Smooth muscle cell (in vitro differentiated cells): ENCODE results near the gene FBN2. TPM values are rescaled to one million over a fixed set of nuclear protein-coding genes. Genes with fewer than 3 reads are reported as not detected.

Experiments
- DNase-seq: peaks from one replicate; lab custom pipeline; 2025; ENCODE audit not compliant: unreplicated experiment; lab: John Stamatoyannopoulos, UW
- H2AFZ ChIP-seq: fragments of 200-600 bp; sonication (generic); 2 replicates; pipeline ENCODE4 v1.6.0; 2016; ENCODE audit warnings: antibody characterized with exemption, low read depth, mild to moderate bottlenecking
- H3F3A ChIP-seq: fragments of 200-600 bp; sonication (generic); 2 replicates; pipeline ENCODE4 v1.6.0; 2017; ENCODE audit warnings: antibody characterized with exemption, low read depth
- H3K27ac ChIP-seq: fragments of 200-600 bp; sonication (generic); 2 replicates; pipeline ENCODE4 v1.5.1; 2016; ENCODE audit warnings: low read depth, mild to moderate bottlenecking
- H3K27me3 ChIP-seq: fragments of 200-600 bp; sonication (generic); 2 replicates; pipeline ENCODE4 v1.6.1; 2016; ENCODE audit warnings: low read depth, mild to moderate bottlenecking
- H3K36me3 ChIP-seq: fragments of 200-600 bp; sonication (generic); 2 replicates; pipeline ENCODE4 v1.5.1; 2016; ENCODE audit warnings: low read depth
- H3K4me1 ChIP-seq: fragments of 200-600 bp; sonication (generic); 2 replicates; pipeline ENCODE4 v1.5.1; 2016; ENCODE audit warnings: low read depth
- H3K4me2 ChIP-seq: fragments of 200-600 bp; sonication (generic); 2 replicates; pipeline ENCODE4 v1.6.0; 2016; ENCODE audit warnings: mild to moderate bottlenecking
- H3K4me3 ChIP-seq: fragments of 200-600 bp; sonication (generic); 2 replicates; pipeline ENCODE4 v1.5.1; 2016; ENCODE audit warnings: mild to moderate bottlenecking
- H3K79me2 ChIP-seq: fragments of 200-600 bp; sonication (generic); 2 replicates; pipeline ENCODE4 v1.6.0; 2016; ENCODE audit warnings: low read depth, mild to moderate bottlenecking
- H3K9ac ChIP-seq: fragments of 200-600 bp; sonication (generic); 2 replicates; pipeline ENCODE4 v1.6.0; 2016; ENCODE audit warnings: low read depth
- H3K9me3 ChIP-seq: fragments of 200-600 bp; sonication (generic); replicated peaks from 2 replicates; pipeline ENCODE4 v1.5.1; 2016; ENCODE audit warnings: low read depth
- H4K20me1 ChIP-seq: fragments of 200-600 bp; sonication (generic); 2 replicates; pipeline ENCODE4 v1.6.0; 2016; ENCODE audit warnings: low read depth
- CTCF ChIP-seq: fragments of 200-600 bp; sonication (generic); IDR thresholded peaks from 2 replicates; pipeline ENCODE4 v1.5.1; 2017; ENCODE audit warnings: borderline replicate concordance, mild to moderate bottlenecking, antibody characterized with exemption; ENCODE audit not compliant: insufficient read depth, poor library complexity, severe bottlenecking
- WGBS: methylation state at CpG from one replicate; pipeline ENCODE4 v1.1.7; 2016; ENCODE audit warnings: low lambda C conversion rate; 5-methylcytosine and 5-hydroxymethylcytosine counted together
- polyA plus RNA-seq: library from polyadenylated mRNA; unstranded; fragments of >200 nt; fragmentation: Nextera tagmentation; extraction: Ambion mirVana; gene quantifications from 2 replicates; pipeline ENCODE4 v1.2.1, GENCODE V29; 2016
- total RNA-seq: library from RNA; depleted of rRNA; stranded (reverse); fragments of >200 nt; gene quantifications from 2 replicates; pipeline ENCODE4 v1.2.3, GENCODE V29; 2014

The FBN2 gene
- total and polyA plus RNA-seq, 2 experiments from 2014 or later = 17.2 to 25.9 TPM

- Histone ChIP-seq H3K9ac (no peak overlapping the region), H3K9me3 (no peaks in the 10 kb centered on the region), H3F3A (no peaks in the 10 kb centered on the region), H3K4me2 (no peak overlapping the region), H3K79me2 (no peaks in the 10 kb centered on the region), H4K20me1 (no peaks in the 10 kb centered on the region), H3K36me3 (no peaks in the 10 kb centered on the region), H3K27me3 (no peaks in the 10 kb centered on the region), H2AFZ (no peak overlapping the region), H3K4me1 (no peaks in the 10 kb centered on the region), H3K27ac (no peak overlapping the region), H3K4me3 (no peak overlapping the region)
- no peak for DNase-seq
- WGBS = 74% methylated on average over 11 of the region's 11 CpGs
- TF ChIP-seq CTCF = no peak
Observed at GRCh38 chr5:128349044-128349858, 188.8 kb downstream of the FBN2 start.

GRCh38 chr5:128346038-128346437 lies 192.0 kb downstream of the FBN2 start:
- Histone ChIP-seq H3K27ac (no peak overlapping the region), H3K9ac (no peak overlapping the region), H3K9me3 (no peaks in the 10 kb centered on the region), H3K4me1 (no peaks in the 10 kb centered on the region), H2AFZ (no peak overlapping the region), H3K4me2 (no peak overlapping the region), H4K20me1 (no peaks in the 10 kb centered on the region), H3K79me2 (no peaks in the 10 kb centered on the region), H3K4me3 (no peak overlapping the region), H3K36me3 (no peaks in the 10 kb centered on the region), H3F3A (no peaks in the 10 kb centered on the region), H3K27me3 (no peaks in the 10 kb centered on the region)
- TF ChIP-seq CTCF = no peak
- WGBS = 74% methylated on average over 3 of the region's 3 CpGs
- DNase-seq = no peak

DNA sequence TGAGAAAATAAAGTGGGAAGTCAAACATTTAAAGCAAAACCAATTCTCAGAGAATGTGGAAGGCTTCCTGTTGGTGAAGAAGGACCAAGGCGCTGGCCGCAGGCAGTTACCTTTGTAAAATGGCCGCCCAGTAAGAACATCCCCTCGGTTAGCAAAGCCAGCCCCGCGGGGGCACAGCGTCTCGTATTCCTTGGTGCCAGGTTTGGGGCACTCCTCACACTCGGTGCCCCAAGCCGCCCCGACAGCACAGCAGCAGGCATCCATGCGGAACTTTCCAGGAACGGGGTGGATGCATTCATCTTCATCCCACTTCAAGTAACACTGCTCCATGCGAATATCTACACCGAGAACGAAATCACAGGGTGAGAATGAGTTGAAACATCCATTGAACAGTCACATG lies 192.8 kb downstream of the FBN2 start:
- no peak overlapping the region for H3K27ac ChIP-seq
- no peak overlapping the region for H3K4me3 ChIP-seq
- no peaks in the 10 kb centered on the region for H3F3A ChIP-seq
- no peaks in the 10 kb centered on the region for H3K4me1 ChIP-seq
- H4K20me1 ChIP-seq = no peaks in the 10 kb centered on the region
- no peak for DNase-seq
- H3K9me3 ChIP-seq = no peaks in the 10 kb centered on the region
- no peak for TF ChIP-seq CTCF
- H2AFZ ChIP-seq = no peak overlapping the region
- 99% methylated on average over 16 of the region's 16 CpGs for WGBS
- no peaks in the 10 kb centered on the region for H3K36me3 ChIP-seq
- H3K79me2 ChIP-seq = no peaks in the 10 kb centered on the region
- no peaks in the 10 kb centered on the region for H3K27me3 ChIP-seq
- H3K4me2 ChIP-seq = no peak overlapping the region
- no peak overlapping the region for H3K9ac ChIP-seq

DNA sequence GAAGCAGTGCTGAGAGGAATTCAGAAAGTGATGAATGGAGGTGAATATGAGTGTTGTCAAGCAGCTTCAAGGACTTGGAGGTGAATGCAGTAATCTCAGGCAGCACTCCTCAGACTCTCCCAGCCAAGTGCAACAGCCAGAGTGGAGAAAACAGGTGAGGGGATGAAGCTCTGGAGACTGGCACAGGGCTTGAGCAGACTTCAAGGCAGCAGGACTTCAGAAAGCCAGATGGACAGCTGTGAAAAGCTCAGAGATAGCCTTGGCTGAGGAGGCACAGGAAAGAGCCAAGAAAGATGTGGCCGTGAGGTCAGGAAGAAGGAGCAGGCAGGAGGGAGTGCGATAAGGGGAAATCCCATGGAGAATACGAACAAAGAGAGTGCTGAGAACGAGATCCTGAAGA lies 194.9 kb downstream of the FBN2 start:
- no peak for DNase-seq
- no peaks in the 10 kb centered on the region for H3K9me3 ChIP-seq
- WGBS = 93% methylated on average over 4 of the region's 4 CpGs

More for the DNA sequence above, 194.9 kb downstream of the FBN2 start:
- Histone ChIP-seq H3K4me3 (no peak overlapping the region), H3K9ac (no peak overlapping the region), H3K79me2 (no peaks in the 10 kb centered on the region), H3K36me3 (no peaks in the 10 kb centered on the region), H3K4me2 (no peak overlapping the region), H3K27me3 (no peaks in the 10 kb centered on the region), H4K20me1 (no peaks in the 10 kb centered on the region), H3K27ac (no peak overlapping the region), H3F3A (no peaks in the 10 kb centered on the region), H2AFZ (no peak overlapping the region), H3K4me1 (no peaks in the 10 kb centered on the region)
- no peak for TF ChIP-seq CTCF
